Neural cell (in vitro differentiated cells): Measurements from ENCODE around the gene ZNF625.

Source experiments
- EP300 ChIP-seq: fragments of 450-650 bp; conservative IDR thresholded peaks from 2 replicates; pipeline ENCODE4 v1.6.1; 2014; ENCODE audit warnings: antibody characterized with exemption, mild to moderate bottlenecking, moderate library complexity; ENCODE audit not compliant: poor library complexity, severe bottlenecking
- EZH2 ChIP-seq: fragments of 200-600, 300-800 bp; shearing (Covaris generic), sonication (generic); IDR thresholded peaks from 2 replicates; pipeline ENCODE4 v1.6.1; 2014; ENCODE audit warnings: antibody characterized with exemption, low read length, borderline replicate concordance, mild to moderate bottlenecking; ENCODE audit not compliant: insufficient read depth, poor library complexity, severe bottlenecking
- MXI1 ChIP-seq: fragments of 450-650 bp; conservative IDR thresholded peaks from 2 replicates; pipeline ENCODE4 v1.6.1; 2014; ENCODE audit warnings: antibody characterized with exemption, mild to moderate bottlenecking; ENCODE audit not compliant: poor library complexity, severe bottlenecking
- POLR2AphosphoS5 ChIP-seq: IDR thresholded peaks from 2 replicates; pipeline ENCODE4 v1.6.1; 2012
- RAD21 ChIP-seq: fragments of 450-650 bp; conservative IDR thresholded peaks from 2 replicates; pipeline ENCODE4 v1.6.1; 2014; ENCODE audit warnings: antibody characterized with exemption, mild to moderate bottlenecking, moderate library complexity
- SMC3 ChIP-seq: fragments of 450-650 bp; conservative IDR thresholded peaks from 2 replicates; pipeline ENCODE4 v1.6.1; 2014; ENCODE audit warnings: antibody characterized with exemption, mild to moderate bottlenecking, moderate library complexity; ENCODE audit not compliant: poor library complexity
- TAF1 ChIP-seq: IDR thresholded peaks from 2 replicates; pipeline ENCODE4 v1.6.1; 2012; ENCODE audit warnings: low read depth
- TF ChIP-seq, protein P1 (sequence below): fragments of 450-650 bp; IDR thresholded peaks from 2 replicates; pipeline ENCODE4 v1.5.1; 2014; ENCODE audit warnings: antibody characterized with exemption, mild to moderate bottlenecking, moderate library complexity; ENCODE audit not compliant: poor library complexity, severe bottlenecking
- TF ChIP-seq, protein P2 (sequence below): IDR thresholded peaks from 2 replicates; pipeline ENCODE4 v1.6.1; 2012; ENCODE audit warnings: borderline replicate concordance

DNA sequence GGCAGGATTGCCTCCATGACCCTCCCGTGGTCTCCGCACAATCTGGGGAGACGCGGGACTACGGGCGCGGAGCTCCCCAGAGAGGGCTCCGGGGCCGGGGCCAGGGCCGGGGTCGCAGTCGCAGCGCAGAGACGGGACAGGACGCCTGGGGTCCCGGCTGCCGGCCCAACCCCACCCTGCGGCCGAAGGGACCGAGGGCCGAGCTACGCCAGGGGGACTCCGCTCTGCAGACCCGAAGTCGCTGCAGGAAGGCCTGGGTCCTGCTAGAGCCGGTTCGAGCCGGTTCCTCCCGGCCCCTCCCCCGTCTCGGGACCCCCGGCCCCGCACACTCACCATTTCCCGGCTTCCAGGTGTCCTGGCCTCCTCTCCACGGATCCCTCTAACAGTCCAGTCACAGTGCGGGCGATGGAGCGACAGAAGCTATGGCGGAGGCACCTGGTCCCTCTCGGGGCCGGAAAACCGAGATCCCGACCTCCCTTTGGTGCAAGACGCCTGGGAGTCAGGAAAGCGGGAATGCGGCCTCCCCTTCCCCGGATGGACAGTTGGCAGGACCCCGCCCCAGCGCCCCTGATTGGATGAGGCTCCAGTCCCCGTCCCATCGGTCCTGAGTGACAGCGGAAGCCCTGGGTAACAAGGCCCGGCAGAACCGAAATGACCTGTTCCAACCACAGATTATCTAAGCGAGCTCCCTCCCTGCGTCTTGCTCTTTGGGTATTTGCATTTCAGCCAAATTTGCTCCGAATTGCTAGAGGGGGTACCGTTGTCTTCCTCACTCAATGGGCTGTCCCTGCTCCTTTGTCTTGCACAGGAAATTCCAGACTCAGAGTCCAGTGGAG, at the start of gene ZNF625:
- TF ChIP-seq, protein P1, sequence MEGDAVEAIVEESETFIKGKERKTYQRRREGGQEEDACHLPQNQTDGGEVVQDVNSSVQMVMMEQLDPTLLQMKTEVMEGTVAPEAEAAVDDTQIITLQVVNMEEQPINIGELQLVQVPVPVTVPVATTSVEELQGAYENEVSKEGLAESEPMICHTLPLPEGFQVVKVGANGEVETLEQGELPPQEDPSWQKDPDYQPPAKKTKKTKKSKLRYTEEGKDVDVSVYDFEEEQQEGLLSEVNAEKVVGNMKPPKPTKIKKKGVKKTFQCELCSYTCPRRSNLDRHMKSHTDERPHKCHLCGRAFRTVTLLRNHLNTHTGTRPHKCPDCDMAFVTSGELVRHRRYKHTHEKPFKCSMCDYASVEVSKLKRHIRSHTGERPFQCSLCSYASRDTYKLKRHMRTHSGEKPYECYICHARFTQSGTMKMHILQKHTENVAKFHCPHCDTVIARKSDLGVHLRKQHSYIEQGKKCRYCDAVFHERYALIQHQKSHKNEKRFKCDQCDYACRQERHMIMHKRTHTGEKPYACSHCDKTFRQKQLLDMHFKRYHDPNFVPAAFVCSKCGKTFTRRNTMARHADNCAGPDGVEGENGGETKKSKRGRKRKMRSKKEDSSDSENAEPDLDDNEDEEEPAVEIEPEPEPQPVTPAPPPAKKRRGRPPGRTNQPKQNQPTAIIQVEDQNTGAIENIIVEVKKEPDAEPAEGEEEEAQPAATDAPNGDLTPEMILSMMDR, result no peak
- TF ChIP-seq SMC3, result no peak
- TF ChIP-seq EZH2, result no peak
- TF ChIP-seq POLR2AphosphoS5, result peak; percentile 94
- peak; percentile 72 for TF ChIP-seq TAF1
- TF ChIP-seq RAD21, result no peak
- peak; percentile 41 for TF ChIP-seq MXI1
- TF ChIP-seq EP300, result no peak
- TF ChIP-seq, protein P2, sequence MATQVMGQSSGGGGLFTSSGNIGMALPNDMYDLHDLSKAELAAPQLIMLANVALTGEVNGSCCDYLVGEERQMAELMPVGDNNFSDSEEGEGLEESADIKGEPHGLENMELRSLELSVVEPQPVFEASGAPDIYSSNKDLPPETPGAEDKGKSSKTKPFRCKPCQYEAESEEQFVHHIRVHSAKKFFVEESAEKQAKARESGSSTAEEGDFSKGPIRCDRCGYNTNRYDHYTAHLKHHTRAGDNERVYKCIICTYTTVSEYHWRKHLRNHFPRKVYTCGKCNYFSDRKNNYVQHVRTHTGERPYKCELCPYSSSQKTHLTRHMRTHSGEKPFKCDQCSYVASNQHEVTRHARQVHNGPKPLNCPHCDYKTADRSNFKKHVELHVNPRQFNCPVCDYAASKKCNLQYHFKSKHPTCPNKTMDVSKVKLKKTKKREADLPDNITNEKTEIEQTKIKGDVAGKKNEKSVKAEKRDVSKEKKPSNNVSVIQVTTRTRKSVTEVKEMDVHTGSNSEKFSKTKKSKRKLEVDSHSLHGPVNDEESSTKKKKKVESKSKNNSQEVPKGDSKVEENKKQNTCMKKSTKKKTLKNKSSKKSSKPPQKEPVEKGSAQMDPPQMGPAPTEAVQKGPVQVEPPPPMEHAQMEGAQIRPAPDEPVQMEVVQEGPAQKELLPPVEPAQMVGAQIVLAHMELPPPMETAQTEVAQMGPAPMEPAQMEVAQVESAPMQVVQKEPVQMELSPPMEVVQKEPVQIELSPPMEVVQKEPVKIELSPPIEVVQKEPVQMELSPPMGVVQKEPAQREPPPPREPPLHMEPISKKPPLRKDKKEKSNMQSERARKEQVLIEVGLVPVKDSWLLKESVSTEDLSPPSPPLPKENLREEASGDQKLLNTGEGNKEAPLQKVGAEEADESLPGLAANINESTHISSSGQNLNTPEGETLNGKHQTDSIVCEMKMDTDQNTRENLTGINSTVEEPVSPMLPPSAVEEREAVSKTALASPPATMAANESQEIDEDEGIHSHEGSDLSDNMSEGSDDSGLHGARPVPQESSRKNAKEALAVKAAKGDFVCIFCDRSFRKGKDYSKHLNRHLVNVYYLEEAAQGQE, result peak; percentile 98
